ENCODE measurements around the gene SRXN1.

- TF ChIP-seq POLR2A (IDR thresholded peaks at IDR 0.05) (no peak), CTCF (IDR thresholded peaks at IDR 0.05) (no peak)
Measured at GRCh38 chr20:605237-605636, 47.8 kb downstream of the SRXN1 start.

Measured in thyroid gland (tissue), 4 donors.